ENCODE results near the gene METAP1D.

METAP1D gene

GRCh38 chr2:172079838-172080640, 80.3 kb downstream of the METAP1D start:
- Histone ChIP-seq H3K4me1 (ENCODE audit: control insufficient read depth, insufficient read depth, low read length) (peaks cover 6% of the 10 kb centered on the region), H3K27ac (ENCODE audit: low read length) (no peak overlapping the region), H3K27me3 (ENCODE audit: control insufficient read depth, insufficient read depth, low read length) (peaks cover 66% of the 10 kb centered on the region), H3K9me3 (ENCODE audit: control insufficient read depth, insufficient read depth, low read length) (no peaks in the 10 kb centered on the region), H3K4me3 (ENCODE audit: low read length) (no peak overlapping the region), H3K36me3 (ENCODE audit: control insufficient read depth, insufficient read depth, low read length) (no peaks in the 10 kb centered on the region)
- no peak for DNase-seq (ENCODE audit: low read depth, low spot score)
- WGBS (ENCODE audit: insufficient coverage, insufficient read length), result 100% methylated on average over 1 of the region's 38 CpGs

- H3K27me3 ChIP-seq (ENCODE audit: control insufficient read depth, insufficient read depth, low read length), result peaks cover 70% of the 10 kb centered on the region
- no peaks in the 10 kb centered on the region for H3K36me3 ChIP-seq (ENCODE audit: control insufficient read depth, insufficient read depth, low read length)
- H3K27ac ChIP-seq (ENCODE audit: low read length), result no peak overlapping the region
- H3K4me3 ChIP-seq (ENCODE audit: low read length), result no peak overlapping the region
- DNase-seq (ENCODE audit: low read depth, low spot score), result no peak
- H3K9me3 ChIP-seq (ENCODE audit: control insufficient read depth, insufficient read depth, low read length), result no peaks in the 10 kb centered on the region
- no CpG with 5 or more reads among the region's 25 CpGs for WGBS (ENCODE audit: insufficient coverage, insufficient read length)
- H3K4me1 ChIP-seq (ENCODE audit: control insufficient read depth, insufficient read depth, low read length), result peaks cover 6% of the 10 kb centered on the region
Observed at GRCh38 chr2:172080641-172081220, 81.0 kb downstream of the METAP1D start.

GRCh38 chr2:172081221-172082022, 81.7 kb downstream of the METAP1D start:
- no peaks in the 10 kb centered on the region for H3K9me3 ChIP-seq (ENCODE audit: control insufficient read depth, insufficient read depth, low read length)
- no peaks in the 10 kb centered on the region for H3K36me3 ChIP-seq (ENCODE audit: control insufficient read depth, insufficient read depth, low read length)
- H3K27me3 ChIP-seq (ENCODE audit: control insufficient read depth, insufficient read depth, low read length), result peaks cover 76% of the 10 kb centered on the region
- no peak overlapping the region for H3K4me3 ChIP-seq (ENCODE audit: low read length)
- H3K27ac ChIP-seq (ENCODE audit: low read length), result no peak overlapping the region
- peaks cover 7% of the 10 kb centered on the region for H3K4me1 ChIP-seq (ENCODE audit: control insufficient read depth, insufficient read depth, low read length)
- no peak for DNase-seq (ENCODE audit: low read depth, low spot score)
- WGBS (ENCODE audit: insufficient coverage, insufficient read length), result no CpG with 5 or more reads among the region's 36 CpGs

- Histone ChIP-seq H3K27me3 (ENCODE audit: control insufficient read depth, insufficient read depth, low read length) (peaks cover 85% of the 10 kb centered on the region), H3K9me3 (ENCODE audit: control insufficient read depth, insufficient read depth, low read length) (no peaks in the 10 kb centered on the region), H3K27ac (ENCODE audit: low read length) (no peak overlapping the region), H3K4me1 (ENCODE audit: control insufficient read depth, insufficient read depth, low read length) (peaks cover 9% of the 10 kb centered on the region), H3K4me3 (ENCODE audit: low read length) (no peak overlapping the region), H3K36me3 (ENCODE audit: control insufficient read depth, insufficient read depth, low read length) (no peaks in the 10 kb centered on the region)
- DNase-seq (ENCODE audit: low read depth, low spot score), result no peak
- no CpG with 5 or more reads among the region's 14 CpGs for WGBS (ENCODE audit: insufficient coverage, insufficient read length)
Observed at GRCh38 chr2:172082105-172082943, 82.6 kb downstream of the METAP1D start.

GRCh38 chr2:172082944-172083627, 83.3 kb downstream of the METAP1D start:
- Histone ChIP-seq H3K27ac (ENCODE audit: low read length) (no peak overlapping the region), H3K4me3 (ENCODE audit: low read length) (no peak overlapping the region), H3K4me1 (ENCODE audit: control insufficient read depth, insufficient read depth, low read length) (peaks cover 9% of the 10 kb centered on the region), H3K36me3 (ENCODE audit: control insufficient read depth, insufficient read depth, low read length) (no peaks in the 10 kb centered on the region), H3K9me3 (ENCODE audit: control insufficient read depth, insufficient read depth, low read length) (no peaks in the 10 kb centered on the region), H3K27me3 (ENCODE audit: control insufficient read depth, insufficient read depth, low read length) (peaks cover 89% of the 10 kb centered on the region)
- no CpG with 5 or more reads among the region's 42 CpGs for WGBS (ENCODE audit: insufficient coverage, insufficient read length)
- DNase-seq (ENCODE audit: low read depth, low spot score), result no peak

GRCh38 chr2:172083628-172084394, 84.1 kb downstream of the METAP1D start:
- H3K27me3 ChIP-seq (ENCODE audit: control insufficient read depth, insufficient read depth, low read length), result peaks cover 90% of the 10 kb centered on the region
- no peak for DNase-seq (ENCODE audit: low read depth, low spot score)
- no peak overlapping the region; the same call in 1 of the 2 replicates for H3K4me3 ChIP-seq (ENCODE audit: low read length)
- H3K36me3 ChIP-seq (ENCODE audit: control insufficient read depth, insufficient read depth, low read length), result no peaks in the 10 kb centered on the region
- peaks cover 9% of the 10 kb centered on the region for H3K4me1 ChIP-seq (ENCODE audit: control insufficient read depth, insufficient read depth, low read length)
- no CpG with 5 or more reads among the region's 23 CpGs for WGBS (ENCODE audit: insufficient coverage, insufficient read length)
- no peaks in the 10 kb centered on the region for H3K9me3 ChIP-seq (ENCODE audit: control insufficient read depth, insufficient read depth, low read length)
- no peak overlapping the region for H3K27ac ChIP-seq (ENCODE audit: low read length)

- peak overlapping the region; percentile 35; the same call in 1 of the 2 replicates for H3K4me3 ChIP-seq (ENCODE audit: low read length)
- DNase-seq (ENCODE audit: low read depth, low spot score), result no peak
- H3K27ac ChIP-seq (ENCODE audit: low read length), result no peak overlapping the region
- no CpG with 5 or more reads among the region's 17 CpGs for WGBS (ENCODE audit: insufficient coverage, insufficient read length)
- no peaks in the 10 kb centered on the region for H3K36me3 ChIP-seq (ENCODE audit: control insufficient read depth, insufficient read depth, low read length)
- no peaks in the 10 kb centered on the region for H3K9me3 ChIP-seq (ENCODE audit: control insufficient read depth, insufficient read depth, low read length)
- peaks cover 90% of the 10 kb centered on the region for H3K27me3 ChIP-seq (ENCODE audit: control insufficient read depth, insufficient read depth, low read length)
- peaks cover 9% of the 10 kb centered on the region for H3K4me1 ChIP-seq (ENCODE audit: control insufficient read depth, insufficient read depth, low read length)
Observed at GRCh38 chr2:172084395-172084644, 84.6 kb downstream of the METAP1D start.

- DNase-seq (ENCODE audit: low read depth, low spot score), result no peak
- H3K27me3 ChIP-seq (ENCODE audit: control insufficient read depth, insufficient read depth, low read length), result peaks cover 91% of the 10 kb centered on the region
- no peak overlapping the region for H3K27ac ChIP-seq (ENCODE audit: low read length)
- H3K4me1 ChIP-seq (ENCODE audit: control insufficient read depth, insufficient read depth, low read length), result peaks cover 9% of the 10 kb centered on the region
- no CpG with 5 or more reads among the region's 76 CpGs for WGBS (ENCODE audit: insufficient coverage, insufficient read length)
- H3K36me3 ChIP-seq (ENCODE audit: control insufficient read depth, insufficient read depth, low read length), result no peaks in the 10 kb centered on the region
- peak overlapping the region; percentile 35; the same call in 1 of the 2 replicates for H3K4me3 ChIP-seq (ENCODE audit: low read length)
- no peaks in the 10 kb centered on the region for H3K9me3 ChIP-seq (ENCODE audit: control insufficient read depth, insufficient read depth, low read length)
Observed at GRCh38 chr2:172084645-172085459, 85.1 kb downstream of the METAP1D start.

Measured in iPS DF 6.9 (cell line).